ENCODE results near the gene HSPG2. TPM values are rescaled to one million over a fixed set of nuclear protein-coding genes. Genes with fewer than 3 reads are reported as not detected.

HSPG2 gene
- total RNA-seq, 1 donor from 2014 or later: 269 TPM

- ATAC-seq: no peak
- intact Hi-C loops (cut with DNase I): no loop called here
Observed at GRCh38 chr1:21774835-21775549, 162.1 kb downstream of the HSPG2 start.

DNA sequence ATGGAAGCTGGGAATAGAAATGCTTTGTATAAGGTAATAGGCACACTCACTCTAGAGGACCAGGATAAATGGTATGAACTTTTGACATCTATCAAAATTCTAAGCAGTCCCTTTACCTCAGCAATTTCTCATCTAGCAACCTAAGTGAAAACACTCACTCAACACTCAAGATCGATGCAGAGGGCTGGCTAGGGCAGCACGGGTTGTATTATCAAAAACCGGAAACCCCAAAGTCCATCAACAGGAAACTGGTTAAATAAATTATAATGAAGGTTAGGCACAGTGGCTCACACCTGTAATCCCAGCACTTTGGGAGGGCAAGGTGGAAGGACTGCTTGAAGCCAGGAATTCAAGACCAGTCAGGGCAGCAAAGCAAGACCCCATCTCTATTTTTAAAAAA, 163.5 kb downstream of the HSPG2 start:
- no peak for ATAC-seq
- intact Hi-C loops (cut with DNase I): no loop called here

More at GRCh38 chr1:21774835-21775549, 162.1 kb downstream of the HSPG2 start:
- no peak for DNase-seq (ENCODE audit: missing footprints)

More for the DNA sequence above, 163.5 kb downstream of the HSPG2 start:
- DNase-seq (ENCODE audit: missing footprints): no peak

Other genes starting within 250 kb of the HSPG2 start
- gene USP48, start 154.2 kb downstream of the HSPG2 start, total RNA-seq: 42.7 TPM
- not detected for gene LDLRAD2, start 125.0 kb downstream of the HSPG2 start, total RNA-seq
- not detected for gene CELA3B, start 39.7 kb upstream of the HSPG2 start, total RNA-seq
- gene CELA3A, start 64.3 kb upstream of the HSPG2 start, total RNA-seq: not detected
- 151 TPM for gene CDC42, start 115.4 kb upstream of the HSPG2 start, total RNA-seq
- not detected for gene WNT4, start 205.8 kb upstream of the HSPG2 start, total RNA-seq